GM19397 (cell line): ENCODE measurements around the gene OR5H2.
"Not testable (repeated sequence)": the region's sequence is repeated elsewhere in the genome, so short reads cannot be mapped to it uniquely, and the experiment has no call there.

Source experiments
- ATAC-seq: cut with Tn5 transposase; IDR thresholded peaks from one replicate; pipeline ENCODE4 v1.9.1; 2021; ENCODE audit warnings: mild to moderate bottlenecking, moderate library complexity; ENCODE audit not compliant: unreplicated experiment

OR5H2 gene

GRCh38 chr3:98282205-98282604 is at the start of gene OR5H2:
Gene OR5H2 (plus strand): TSS chr3:98282505. CDS start chr3:98282903, 398 bp downstream.
- ATAC-seq = no peak

- no peak for ATAC-seq
Measured at GRCh38 chr3:98233468-98233867, 48.8 kb upstream of the OR5H2 start.

DNA sequence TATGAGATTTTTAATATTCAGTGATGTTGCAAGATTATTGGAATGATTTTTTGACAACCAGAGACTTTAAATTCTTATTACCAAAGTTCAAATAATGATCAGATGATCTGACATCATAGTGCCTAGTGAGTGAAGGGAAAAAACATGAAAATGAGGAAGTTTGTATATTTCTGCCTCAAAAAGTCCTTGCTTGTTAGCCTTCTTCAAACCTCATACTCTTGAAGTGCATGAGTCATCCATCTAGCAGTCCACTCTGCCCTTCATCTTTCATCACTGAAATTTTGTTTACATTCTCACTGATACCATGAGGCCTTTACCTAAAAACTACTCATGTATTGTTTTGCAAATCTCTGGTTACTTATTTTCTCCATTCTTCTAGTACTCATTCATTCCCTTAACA is 42.2 kb upstream of the OR5H2 start:
- no peak for ATAC-seq

- ATAC-seq = no peak
Measured at GRCh38 chr3:98242155-98242554, 40.1 kb upstream of the OR5H2 start.

DNA sequence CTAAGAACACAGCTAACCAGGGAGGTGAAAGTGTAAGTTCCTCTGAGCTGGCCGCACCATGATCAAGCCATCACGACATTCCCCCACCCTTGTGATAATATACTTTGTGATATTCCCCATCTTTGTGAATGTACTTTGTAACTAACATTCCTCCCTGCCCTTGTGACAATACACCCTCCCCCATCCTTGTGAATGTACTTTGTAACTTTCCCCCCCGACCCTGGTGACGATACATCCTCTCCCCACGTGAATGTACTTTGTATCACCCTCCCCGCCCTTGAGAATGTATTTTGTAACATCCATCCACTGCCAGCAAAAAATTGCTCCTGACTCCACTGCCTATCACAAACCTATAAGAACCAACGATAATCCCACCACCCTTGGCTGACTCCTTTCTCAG is 38.5 kb upstream of the OR5H2 start:
- no peak for ATAC-seq

DNA sequence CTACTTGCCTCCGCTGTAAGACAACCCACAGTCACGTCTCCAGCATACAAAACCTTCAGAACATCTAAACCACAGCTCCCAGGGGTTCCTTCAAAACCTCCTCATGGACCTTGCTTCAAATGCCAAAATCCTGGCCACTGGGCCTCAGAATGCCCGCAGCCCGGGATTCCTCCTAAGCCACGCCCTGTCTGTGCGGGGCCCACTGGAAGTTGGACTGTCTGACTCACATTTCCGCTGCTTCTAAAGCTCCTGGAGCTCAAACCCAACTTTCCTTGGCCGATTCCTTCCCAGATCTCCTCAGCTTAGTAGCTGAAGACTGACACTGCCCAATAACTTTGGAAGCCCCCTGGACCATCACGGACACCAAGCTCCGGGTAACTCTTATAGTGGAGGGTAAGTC is 36.2 kb upstream of the OR5H2 start:
- no peak for ATAC-seq

- ATAC-seq = not testable (repeated sequence)
Measured at GRCh38 chr3:98256026-98256425, 26.3 kb upstream of the OR5H2 start.

- no peak for ATAC-seq
Measured at GRCh38 chr3:98259707-98260106, 22.6 kb upstream of the OR5H2 start.

GRCh38 chr3:98262046-98262445 is 20.3 kb upstream of the OR5H2 start:
- ATAC-seq = no peak

DNA sequence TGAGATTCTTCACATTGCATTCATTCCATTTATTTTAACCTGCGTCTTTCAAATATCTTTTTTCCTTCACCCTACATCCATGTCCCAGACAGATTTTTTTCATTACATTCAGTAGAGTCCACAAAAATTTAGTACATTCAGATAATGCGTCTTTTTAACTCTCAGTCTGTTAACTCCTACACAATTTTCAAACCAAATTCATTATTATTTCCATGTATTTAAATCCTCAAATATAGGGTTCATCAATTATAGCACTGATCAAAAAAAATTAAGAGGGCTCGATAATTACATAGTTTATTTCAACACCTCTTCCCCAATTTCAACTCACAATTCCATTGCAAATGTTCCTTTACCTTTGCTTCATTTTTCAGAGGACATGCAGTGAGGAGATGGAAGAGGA is 18.4 kb upstream of the OR5H2 start, which contains the start of gene OR5H6:
Gene OR5H6 (plus strand): TSS at position 301 of the 400 bp plus-strand sequence. CDS start 89 bp downstream, at position 390.
- ATAC-seq = no peak

DNA sequence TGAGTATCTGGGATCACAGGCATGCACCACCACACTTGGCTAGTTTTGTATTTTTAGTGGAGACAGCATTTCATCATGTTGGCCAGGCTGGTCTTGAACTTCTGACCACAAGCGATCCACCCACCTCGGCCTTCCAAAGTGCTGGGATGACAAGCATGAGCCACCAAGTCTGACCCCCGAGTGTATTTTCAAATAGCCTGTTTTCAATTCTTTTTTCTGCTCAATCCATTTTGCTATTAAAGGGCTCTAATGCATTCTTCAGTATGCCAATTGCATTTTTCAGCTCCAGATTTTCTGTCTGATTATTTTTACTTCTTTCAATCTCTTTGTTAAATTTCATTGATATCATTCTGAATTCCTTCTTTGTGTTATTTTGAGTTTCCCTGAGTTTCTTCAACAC is 12.5 kb upstream of the OR5H2 start:
- ATAC-seq = no peak

DNA sequence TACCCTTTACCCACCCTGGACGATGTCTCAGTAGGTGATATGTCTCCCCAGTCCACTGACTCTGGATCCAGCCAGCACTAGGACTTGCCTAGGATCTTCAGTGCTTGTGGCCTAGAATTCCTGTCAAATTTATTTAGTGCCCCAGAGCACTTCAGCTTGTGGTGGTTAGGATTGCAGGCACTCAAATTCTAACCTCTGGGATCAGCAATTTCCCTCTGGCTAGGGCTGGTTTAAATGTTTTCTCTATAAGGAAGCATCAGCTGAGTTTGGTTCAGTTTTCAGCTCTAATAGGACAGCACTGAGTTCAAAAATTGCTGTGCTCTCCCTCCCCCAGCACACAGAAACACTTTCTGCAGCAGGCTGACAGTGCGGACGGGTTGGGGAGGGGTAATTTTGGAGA is 10.2 kb upstream of the OR5H2 start:
- no peak for ATAC-seq

- ATAC-seq = no peak
Measured at GRCh38 chr3:98274914-98275313, 7.4 kb upstream of the OR5H2 start.

GRCh38 chr3:98290916-98291315 is 8.6 kb downstream of the OR5H2 start:
- no peak for ATAC-seq

DNA sequence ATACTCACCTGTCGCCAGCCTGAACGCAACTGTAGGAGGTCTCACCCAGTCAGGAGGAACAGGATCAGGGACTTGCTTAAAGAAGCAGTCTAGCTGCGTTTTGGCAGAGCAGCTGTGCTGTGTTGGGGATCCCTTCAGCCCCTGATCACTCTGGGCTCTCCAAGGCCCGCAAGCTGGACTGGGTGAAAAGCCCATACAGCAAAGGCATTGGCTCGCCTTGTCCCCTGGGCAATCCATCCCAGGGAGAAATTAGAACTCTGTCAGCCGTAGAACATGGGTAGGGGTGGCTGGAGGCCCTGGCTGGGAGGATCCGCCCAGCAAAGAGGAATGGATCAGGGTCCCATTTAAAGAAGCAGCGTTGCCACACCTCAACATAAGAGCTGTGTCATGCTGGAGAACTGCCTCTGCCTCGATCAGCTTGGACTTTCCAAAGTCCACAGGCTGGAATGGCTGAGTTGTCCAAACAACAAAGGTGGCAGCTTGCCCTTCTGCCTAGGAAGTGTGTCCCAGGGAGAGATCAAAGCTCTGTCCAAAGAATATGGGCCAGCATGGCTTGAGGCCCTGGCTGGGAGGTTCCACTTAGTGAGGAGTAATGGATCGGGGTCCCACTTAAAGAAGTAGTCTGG is 9.1 kb downstream of the OR5H2 start:
- ATAC-seq = no peak

DNA sequence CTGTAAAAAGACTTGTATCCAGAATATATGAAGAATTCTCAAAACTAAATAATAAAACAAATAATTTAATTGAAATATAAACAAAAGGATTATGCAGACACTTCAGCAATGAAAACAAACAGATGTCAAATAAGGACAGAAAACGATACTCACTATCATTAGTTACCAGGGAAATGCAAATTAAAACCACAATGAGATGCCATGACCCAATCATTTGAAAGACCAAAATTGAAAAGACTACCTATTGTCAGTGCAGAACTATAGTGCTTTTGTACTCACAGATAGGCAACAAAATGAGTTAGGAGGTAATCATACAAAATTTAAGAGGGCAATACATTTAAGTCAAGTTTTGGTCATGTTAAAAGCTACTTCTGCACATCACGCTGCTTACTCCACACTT is 39.8 kb downstream of the OR5H2 start:
- no peak for ATAC-seq

DNA sequence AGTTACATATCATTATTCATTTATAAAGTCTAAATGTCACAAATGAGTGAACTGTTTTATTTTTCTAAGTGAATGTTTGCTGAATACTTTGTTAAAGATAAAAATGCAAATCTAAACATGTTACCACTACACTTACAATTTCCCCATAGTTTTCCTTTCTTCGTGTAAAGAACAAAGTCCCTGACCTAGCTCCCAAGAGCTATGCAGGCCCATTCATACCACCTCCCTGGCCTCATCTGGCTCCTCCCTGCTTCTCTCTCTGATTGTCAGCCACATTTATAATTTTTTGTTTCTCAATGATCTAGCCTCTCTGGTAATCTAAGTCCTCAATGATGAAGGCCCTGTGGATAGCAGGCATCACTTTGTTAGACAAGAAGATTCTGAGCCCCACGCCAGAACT is 40.4 kb downstream of the OR5H2 start:
- ATAC-seq = no peak

GRCh38 chr3:98323425-98323824 is 41.1 kb downstream of the OR5H2 start:
- ATAC-seq = no peak

DNA sequence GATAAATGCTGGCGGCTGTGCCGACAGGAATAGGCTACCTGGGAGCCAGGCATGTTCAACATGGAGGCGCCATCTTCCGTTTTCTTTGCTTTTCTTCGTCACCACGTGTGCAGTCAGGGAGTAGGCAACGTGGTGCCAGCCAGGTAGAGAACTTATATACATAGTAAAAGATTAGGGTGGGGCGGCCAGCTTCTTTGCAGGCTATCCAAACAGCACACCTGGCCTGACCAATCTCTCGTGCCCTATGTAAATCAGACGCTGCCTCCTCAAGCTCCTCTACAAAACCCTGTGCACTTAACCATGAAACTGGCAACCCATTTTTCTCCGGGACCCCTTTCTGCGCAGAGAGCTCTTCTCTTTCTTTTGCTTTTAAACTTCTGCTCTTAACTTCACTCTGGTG is 42.8 kb downstream of the OR5H2 start:
- ATAC-seq = no peak

DNA sequence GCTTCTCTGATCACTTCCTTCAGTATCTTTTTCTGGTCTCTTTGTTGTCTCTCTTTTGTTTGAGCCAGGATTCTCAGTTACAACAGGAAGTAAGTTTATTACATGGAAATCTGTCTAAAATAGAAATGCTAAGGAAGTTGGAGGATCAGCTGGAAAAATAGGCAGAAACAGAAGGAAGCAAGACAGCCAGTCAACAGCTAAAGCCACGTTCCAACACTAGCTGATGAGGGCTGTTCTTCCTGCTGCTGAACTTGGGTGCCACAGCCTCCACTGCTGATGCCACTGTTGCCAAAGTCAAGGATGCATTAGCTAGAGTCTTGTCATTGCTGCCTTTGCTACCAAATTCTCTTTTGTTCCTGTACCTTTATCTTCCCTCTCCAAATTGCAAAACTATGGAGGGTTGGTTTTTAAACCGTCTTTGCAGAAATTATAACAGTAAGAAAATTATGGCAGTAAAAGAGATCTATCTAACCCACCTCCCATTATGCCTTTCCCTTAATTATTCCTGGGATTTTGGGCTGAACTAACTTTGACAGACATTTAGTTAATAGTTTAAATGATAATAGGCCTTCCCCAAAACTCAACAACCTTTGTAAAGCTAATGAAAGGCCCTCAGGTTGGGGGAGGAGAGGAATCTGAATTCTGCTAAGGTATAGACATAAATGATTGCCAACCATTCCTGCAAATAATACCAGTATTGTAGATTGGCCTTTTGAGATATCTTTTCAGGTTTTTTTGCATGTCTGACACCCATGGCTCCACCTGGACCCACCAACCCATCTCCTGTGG is 44.0 kb downstream of the OR5H2 start:
- no peak for ATAC-seq

DNA sequence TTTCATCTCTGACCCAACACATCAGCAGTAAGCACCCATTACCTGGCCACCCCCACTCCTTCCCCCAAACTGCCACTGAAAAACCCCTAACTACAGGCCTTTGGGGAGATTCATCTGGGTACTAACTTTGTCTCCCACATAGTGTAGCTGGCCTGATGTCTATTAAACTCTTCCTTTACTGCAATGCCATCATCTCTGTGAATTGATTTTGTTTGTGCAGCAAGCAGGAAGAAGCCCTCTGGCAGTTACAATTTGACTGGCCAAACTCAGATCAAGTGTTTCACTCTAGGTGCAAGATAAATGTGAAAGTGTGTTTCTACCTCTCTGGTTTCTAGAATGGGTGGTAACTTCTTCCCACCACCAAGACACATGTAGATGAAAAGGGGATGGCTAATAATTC is 44.6 kb downstream of the OR5H2 start:
- no peak for ATAC-seq

GRCh38 chr3:98328933-98329332 is 46.6 kb downstream of the OR5H2 start:
- ATAC-seq = no peak
